ENCODE data around the gene MACIR. TPM values are rescaled to one million over a fixed set of nuclear protein-coding genes. Genes with fewer than 3 reads are reported as not detected.

MACIR gene
- total RNA-seq, 1 donor, result 11.3 TPM

DNA sequence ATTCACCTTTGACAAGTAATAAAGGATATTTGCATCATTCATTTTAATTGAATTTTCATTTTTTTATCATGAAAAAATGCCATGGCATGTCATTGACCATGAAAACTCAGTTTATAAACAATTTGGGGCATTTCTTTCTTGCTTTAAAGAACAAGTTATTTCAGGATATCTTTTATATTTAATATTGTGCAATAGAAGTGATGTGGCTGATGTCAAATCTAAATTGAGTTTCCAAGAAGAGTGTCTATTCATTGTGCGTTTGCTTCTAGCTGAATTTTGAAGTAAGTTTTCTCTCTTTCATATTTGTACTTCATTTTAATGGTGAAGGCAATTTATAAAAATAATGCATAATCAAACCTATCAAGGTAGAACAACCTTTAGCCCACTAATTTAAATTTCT, 30.5 kb downstream of the MACIR start:
- DNase-seq (ENCODE audit: low read depth in 2 of 3, low spot score in 2 of 3), result no peak

DNA sequence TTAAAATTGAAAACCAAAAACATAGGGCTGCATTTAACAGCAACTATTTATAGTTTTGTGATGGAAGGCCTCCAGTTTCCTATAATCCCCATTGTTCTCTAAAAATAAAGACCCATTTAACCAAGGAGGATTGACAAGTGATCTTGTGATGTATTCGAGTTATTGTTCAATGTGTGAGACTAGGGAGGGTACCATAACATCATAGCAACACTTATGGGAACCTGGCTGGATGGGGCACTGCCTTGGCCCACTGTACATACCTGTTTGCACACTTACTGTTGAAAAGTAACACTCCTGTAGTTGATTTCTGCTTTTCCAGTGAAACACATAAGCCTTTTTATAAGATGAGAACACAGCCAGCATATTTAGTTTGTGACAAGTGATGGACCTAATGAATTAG, 32.3 kb downstream of the MACIR start:
- DNase-seq (ENCODE audit: low read depth in 2 of 3, low spot score in 2 of 3), result no peak

DNA sequence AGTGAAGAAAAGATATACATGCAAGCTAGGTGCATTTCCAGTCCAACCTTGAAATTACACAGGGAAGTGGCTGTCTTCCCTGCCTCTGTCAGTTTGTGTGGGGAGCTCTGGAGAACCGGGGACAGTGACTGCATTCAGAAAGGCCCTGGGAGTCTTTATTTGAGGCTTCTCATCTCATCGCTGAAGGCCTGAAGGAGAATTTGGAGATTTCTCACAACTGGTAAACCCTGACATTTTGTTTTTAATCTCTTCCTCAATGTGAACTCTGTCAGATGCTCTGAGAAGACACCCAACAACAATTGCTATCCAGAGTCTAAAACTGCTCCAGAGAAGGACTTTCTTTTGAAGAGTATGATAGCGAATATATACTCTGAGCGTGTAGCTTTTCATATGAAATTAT, 33.0 kb downstream of the MACIR start:
- DNase-seq (ENCODE audit: low read depth in 2 of 3, low spot score in 2 of 3), result no peak

- DNase-seq (ENCODE audit: low read depth in 2 of 3, low spot score in 2 of 3), result no peak
These were observed 34.5 kb downstream of the MACIR start for GRCh38 chr5:103293099-103293498.

GRCh38 chr5:103293719-103294118, 35.2 kb downstream of the MACIR start:
- DNase-seq (ENCODE audit: low read depth in 2 of 3, low spot score in 2 of 3), result no peak

DNA sequence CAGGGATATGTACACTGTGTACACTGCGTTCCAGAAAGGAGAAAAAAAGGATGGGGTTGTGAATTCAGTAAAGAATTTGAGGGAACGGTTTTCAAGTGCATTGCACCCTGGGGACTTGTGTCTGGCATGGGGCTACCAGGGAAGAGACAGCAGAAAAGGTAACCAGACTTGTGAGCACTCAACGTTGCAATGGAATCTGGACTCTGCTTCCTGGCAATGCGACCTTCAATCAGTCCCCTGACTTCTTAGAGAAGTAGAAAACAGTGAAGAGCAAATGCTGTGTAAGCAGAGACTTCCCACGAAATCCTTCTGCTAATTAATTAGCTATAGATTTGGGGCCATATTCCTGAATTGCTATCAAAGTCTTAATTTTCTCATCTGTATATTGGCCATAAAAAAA, 36.3 kb downstream of the MACIR start:
- no peak for DNase-seq (ENCODE audit: low read depth in 2 of 3, low spot score in 2 of 3)

DNA sequence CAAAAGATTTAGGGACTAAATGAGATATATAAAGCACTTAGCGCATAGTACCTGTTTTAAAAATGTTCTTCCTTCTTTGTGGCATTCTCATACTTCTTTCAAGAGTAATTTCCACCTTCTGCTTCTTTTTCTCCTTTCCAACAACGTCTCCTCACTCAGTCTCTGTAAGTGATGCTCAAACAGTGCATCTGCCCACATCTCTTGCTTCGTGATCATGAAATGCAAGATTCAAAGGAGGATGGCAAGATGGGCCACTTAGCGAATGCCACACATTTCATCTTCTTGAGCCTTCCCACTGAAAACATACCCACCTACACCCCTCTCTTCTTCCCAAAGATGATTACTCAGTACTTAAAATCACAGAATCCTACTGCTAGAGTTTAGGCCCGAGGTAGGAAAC, 36.9 kb downstream of the MACIR start:
- no peak for DNase-seq (ENCODE audit: low read depth in 2 of 3, low spot score in 2 of 3)

- no peak for DNase-seq (ENCODE audit: low read depth in 2 of 3, low spot score in 2 of 3)
These were observed 37.3 kb downstream of the MACIR start for GRCh38 chr5:103295871-103296270.

DNA sequence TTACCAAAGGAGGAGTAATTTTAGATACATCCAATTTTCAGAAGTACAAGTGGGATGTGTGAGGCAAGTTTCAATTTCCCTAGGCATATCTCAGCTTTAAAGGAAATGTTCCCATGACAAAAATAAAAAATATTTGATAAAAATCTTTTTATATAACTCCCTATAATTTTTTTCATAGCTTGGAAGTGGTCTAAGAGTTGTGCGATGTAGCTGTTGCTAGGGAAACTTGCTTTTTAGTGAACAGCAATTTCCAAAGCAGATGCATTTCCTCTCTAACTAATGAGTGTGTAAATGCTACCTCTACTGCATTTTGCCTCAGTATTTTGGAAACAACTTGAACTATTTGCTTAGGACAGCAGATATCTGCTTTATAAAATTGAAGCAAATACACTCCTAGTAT, 39.6 kb downstream of the MACIR start:
- no peak for DNase-seq (ENCODE audit: low read depth in 2 of 3, low spot score in 2 of 3)

DNA sequence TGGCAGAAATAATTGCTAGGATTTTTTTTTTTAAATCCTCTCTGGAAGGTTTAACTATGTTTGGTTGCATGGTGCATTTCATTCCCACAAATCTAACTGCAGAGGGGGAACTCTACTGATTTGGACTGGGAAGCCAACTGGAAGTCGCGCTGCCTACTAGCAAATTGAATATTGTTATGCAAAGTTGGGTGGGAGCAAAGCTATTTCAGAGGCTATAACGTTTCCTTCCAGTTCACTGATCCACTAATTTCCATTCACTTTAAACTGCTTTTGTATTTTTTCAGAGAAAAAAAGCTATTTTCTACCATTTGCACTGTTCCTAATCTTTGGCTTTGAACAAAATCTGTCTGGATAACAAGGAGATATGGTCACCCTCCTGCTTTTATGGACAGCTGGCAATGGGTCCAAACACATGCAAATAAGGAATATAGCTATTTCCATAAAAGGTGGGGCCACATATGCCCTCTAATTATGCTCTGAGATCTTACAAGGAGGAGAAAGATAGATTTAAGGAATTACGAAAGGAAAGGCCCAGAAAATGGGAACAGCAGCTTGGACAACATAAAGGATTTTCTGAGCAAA, 40.1 kb downstream of the MACIR start:
- no peak for DNase-seq (ENCODE audit: low read depth in 2 of 3, low spot score in 2 of 3)

- DNase-seq (ENCODE audit: low read depth in 2 of 3, low spot score in 2 of 3), result no peak
These were observed 47.2 kb downstream of the MACIR start for GRCh38 chr5:103305809-103306208.

GRCh38 chr5:103307470-103307869, 48.9 kb downstream of the MACIR start:
- no peak for DNase-seq (ENCODE audit: low read depth in 2 of 3, low spot score in 2 of 3)

DNA sequence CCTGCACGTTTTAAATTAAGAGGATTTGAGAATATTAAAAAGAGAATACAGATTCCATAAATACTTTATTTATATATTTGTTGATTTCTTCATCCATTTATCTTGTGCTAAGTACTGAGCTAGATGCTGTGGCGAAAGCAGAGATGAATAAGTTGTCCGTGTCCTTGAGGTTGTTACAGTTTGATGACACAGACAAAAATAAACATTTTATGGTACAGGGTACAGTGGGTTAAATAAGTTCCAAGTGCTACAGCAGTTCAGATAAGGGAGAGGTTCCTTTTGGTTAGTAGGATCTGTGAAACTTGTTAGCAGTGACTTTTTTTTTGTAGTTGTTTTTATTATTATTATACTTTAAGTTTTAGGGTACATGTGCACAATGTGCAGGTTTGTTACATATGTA, 50.2 kb downstream of the MACIR start:
- DNase-seq (ENCODE audit: low read depth in 2 of 3, low spot score in 2 of 3), result no peak

GRCh38 chr5:103313056-103313455, 54.5 kb downstream of the MACIR start:
- DNase-seq (ENCODE audit: low read depth in 2 of 3, low spot score in 2 of 3), result no peak

GRCh38 chr5:103315455-103315854, 56.9 kb downstream of the MACIR start:
- DNase-seq (ENCODE audit: low read depth in 2 of 3, low spot score in 2 of 3), result no peak

- no peak for DNase-seq (ENCODE audit: low read depth in 2 of 3, low spot score in 2 of 3)
These were observed 68.9 kb downstream of the MACIR start for GRCh38 chr5:103327451-103327850.

GRCh38 chr5:103327893-103328292, 69.3 kb downstream of the MACIR start:
- DNase-seq (ENCODE audit: low read depth in 2 of 3, low spot score in 2 of 3), result no peak

Other genes starting within 250 kb of the MACIR start
- 1.1 TPM for gene GIN1, start 138.6 kb upstream of the MACIR start, total RNA-seq
- gene PPIP5K2, start 138.5 kb upstream of the MACIR start, total RNA-seq, result 36.1 TPM